Activated T-cell treated with anti-CD3 and anti-CD28 coated beads, Interleukin-2, amount 50 U/mL, for 48 hours (primary cell): ENCODE measurements around the gene MYH10.

Source experiments
- DNase-seq, 2 experiments: peaks; one replicate each; pipeline ENCODE4 v3.0.0-alpha.2; 2020

Gene MYH10

DNA sequence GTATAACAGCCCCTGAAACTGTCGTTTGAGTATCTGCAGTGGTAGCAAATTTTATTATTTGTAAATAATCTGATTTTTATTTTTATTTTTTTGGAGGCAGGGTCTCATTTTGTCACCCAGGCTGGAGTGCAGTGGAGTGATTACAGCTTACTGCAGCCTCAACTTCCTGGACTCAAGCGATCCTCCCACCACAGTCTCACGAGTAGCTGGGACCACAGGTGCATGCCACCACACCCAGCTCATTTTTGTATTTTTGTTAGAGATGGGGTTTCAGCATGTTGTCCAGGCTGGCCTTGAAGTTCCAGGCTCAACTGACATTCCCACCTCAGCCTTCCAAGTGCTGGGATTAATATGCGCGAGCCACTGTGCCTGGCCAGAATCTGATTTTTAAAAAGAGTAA lies 192.1 kb downstream of the MYH10 start:
- DNase-seq, result no peak

DNA sequence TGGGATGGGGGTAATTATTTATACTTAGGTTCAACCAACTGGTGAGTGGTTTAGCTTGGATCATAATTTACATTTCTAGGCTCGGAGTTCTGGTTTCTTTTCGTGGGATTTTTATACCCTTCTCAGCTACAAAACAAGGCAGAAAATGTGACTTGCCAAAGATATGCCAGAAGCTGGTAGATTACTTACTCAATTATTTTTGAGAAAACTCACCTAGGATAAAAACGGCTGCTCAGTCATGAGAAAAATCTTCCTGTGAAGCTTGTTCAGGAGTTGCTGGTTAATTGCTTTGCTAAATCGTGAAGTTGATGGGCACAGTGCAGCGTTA lies 193.7 kb downstream of the MYH10 start:
- no peak for DNase-seq

DNA sequence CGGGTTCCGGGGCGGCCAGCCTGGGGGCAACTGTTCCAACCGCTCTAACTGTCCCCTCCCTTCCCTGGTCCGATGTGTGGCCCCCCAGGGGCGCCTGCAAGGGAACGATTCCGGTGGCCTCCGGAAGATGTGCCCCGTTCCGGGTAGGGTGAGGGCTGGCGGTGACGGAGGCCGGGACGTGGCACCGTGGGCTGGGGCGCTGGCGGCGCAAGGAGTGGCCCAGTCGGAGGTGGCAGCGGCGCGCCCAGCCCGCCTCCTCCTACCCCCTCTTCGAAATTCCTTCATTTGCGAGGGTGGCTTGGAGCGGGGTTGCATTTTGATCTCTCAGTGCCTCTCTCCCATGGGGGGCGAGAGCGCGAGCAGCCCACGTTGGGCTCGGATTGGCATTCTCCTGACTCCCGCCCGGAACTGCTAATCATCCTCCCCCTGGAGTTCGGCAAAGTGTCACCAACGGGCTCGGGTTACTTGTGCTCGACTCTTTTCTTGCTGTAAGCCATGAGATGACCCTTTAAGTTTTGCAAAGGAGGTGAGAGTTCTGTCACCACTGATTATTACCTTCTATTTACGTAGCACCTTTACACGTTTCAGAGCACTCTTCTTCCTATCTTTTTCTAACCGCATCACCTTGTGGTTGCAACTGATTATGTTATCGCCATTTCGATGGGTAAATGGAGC lies 194.2 kb downstream of the MYH10 start:
- peak; percentile 77 to 82 for DNase-seq

GRCh38 chr17:8435245-8436168 lies 195.0 kb downstream of the MYH10 start, which contains the start of gene NDEL1:
Gene NDEL1 (plus strand): TSS chr17:8435884. CDS start chr17:8444272, 8,388 bp downstream.
- DNase-seq, result peak; percentile 99

- DNase-seq, result no peak
These were observed 199.6 kb downstream of the MYH10 start for GRCh38 chr17:8430966-8431365.

GRCh38 chr17:8426802-8427201 lies 203.7 kb downstream of the MYH10 start:
- no peak for DNase-seq

DNA sequence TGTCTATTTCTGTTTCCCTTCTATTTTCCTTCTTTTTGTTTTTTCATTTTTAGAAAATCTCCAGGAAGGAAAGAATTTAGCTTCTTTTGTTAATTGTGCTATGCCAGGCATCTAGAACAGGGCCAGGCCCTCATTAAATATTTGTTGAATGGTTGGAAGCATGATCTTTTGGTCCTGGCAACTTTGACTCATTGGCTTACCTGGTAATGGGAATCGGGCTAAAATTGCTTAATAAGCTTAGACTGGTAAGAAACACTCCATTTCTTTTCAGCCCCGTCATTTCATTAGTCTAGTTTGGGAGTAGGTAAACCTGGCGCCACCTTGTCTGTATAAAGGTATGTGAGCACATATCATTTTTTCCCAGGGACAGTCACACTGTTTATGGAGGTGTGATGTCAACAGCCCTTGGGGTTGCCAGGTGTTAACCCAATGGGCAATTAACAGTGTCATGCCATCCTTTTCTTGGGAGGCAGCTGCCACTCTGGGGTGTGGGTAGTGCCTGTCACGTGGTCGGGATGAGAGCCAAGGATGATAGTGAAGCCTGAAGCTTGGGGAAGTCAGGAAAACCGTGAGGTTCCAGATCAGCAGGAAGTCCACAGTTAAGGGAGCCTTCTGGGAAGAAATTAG lies 204.3 kb downstream of the MYH10 start:
- no peak for DNase-seq
